Thoracic aorta (tissue), 2 donors: ENCODE data around the gene OPN4. TPM values are rescaled to one million over a fixed set of nuclear protein-coding genes. Genes with fewer than 3 reads are reported as not detected.

Experiments used
- ATAC-seq: fragments of 150-250 bp; one replicate; pipeline ENCODE4 v1.8.0; 2017; ENCODE audit warnings: low read depth; ENCODE audit not compliant: insufficient number of reproducible peaks, low FRiP score
- DNase-seq: peaks from one replicate; pipeline ENCODE4 v3.0.0-alpha.2; 2020; ENCODE audit warnings: low spot score
- H3K27ac ChIP-seq, 2 donors: fragments of 200-600 bp; sonication (generic); 1 replicate in 1 of 2; 2 replicates in 1 of 2; pipeline ENCODE4 v1.5.1; 2016; ENCODE audit warnings: mild to moderate bottlenecking in 2 of 2, moderate library complexity in 2 of 2
- H3K27me3 ChIP-seq: fragments of 200-600 bp; sonication (generic); replicated peaks from 2 replicates; pipeline ENCODE4 v1.6.0; 2016; ENCODE audit warnings: mild to moderate bottlenecking; ENCODE audit not compliant: insufficient read depth
- H3K36me3 ChIP-seq: fragments of 200-600 bp; sonication (generic); one replicate; pipeline ENCODE4 v1.5.1; 2016
- H3K4me1 ChIP-seq, 2 donors: fragments of 200-600 bp; sonication (generic); 1 replicate in 1 of 2; 2 replicates in 1 of 2; pipeline versions ENCODE4 v1.5.1 to v1.6.0; 2016; ENCODE audit warnings: low read depth in 2 of 2, mild to moderate bottlenecking in 1 of 2; ENCODE audit not compliant: control insufficient read depth in 1 of 2
- H3K4me3 ChIP-seq: fragments of 200-600 bp; sonication (generic); 2 replicates; pipeline ENCODE4 v1.5.1; 2016; ENCODE audit warnings: mild to moderate bottlenecking
- H3K9me3 ChIP-seq: fragments of 200-600 bp; sonication (generic); 2 replicates; pipeline ENCODE4 v1.5.1; 2016
- total RNA-seq, 2 donors: library from RNA; depleted of rRNA; stranded (reverse); fragments of >200 nt; gene quantifications; one replicate each; pipeline versions ENCODE4 v1.1.0 to v1.2.3, GENCODE V29; 2016
- TF ChIP-seq, protein P1 (sequence below): fragments of 200-600 bp; sonication (generic); IDR thresholded peaks from one replicate; pipeline ENCODE4 v1.5.1; 2019; ENCODE audit warnings: antibody characterized with exemption

OPN4 gene
- total RNA-seq, 2 donors from 2014 or later, result not detected

DNA sequence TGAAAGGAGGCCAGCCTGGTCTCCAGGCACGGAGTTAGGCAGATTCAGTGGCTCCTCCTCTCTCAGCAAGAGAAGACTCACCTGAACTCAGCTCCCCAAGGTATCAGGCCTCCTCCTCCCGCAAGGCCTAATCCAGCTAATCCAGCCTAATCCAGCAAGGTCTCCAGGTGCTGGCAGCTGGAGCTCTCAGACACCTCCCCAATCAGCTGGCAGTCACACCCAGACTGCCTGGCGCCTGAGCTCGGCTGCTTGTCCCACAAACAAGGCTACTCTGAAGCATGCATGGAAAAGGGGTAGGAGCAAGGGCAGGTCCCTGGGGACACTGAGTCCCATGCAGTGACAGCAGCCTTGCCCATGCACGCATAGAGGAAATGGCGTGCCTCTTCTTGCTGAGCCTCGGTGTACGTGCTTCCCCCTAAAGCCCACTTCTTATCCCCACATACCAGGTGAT lies 3.3 kb upstream of the OPN4 start:
- H3K4me1 ChIP-seq, result peaks cover 8 to 14% of the 10 kb centered on the region in 2 donors
- H3K36me3 ChIP-seq, result no peaks in the 10 kb centered on the region
- TF ChIP-seq, protein P1, sequence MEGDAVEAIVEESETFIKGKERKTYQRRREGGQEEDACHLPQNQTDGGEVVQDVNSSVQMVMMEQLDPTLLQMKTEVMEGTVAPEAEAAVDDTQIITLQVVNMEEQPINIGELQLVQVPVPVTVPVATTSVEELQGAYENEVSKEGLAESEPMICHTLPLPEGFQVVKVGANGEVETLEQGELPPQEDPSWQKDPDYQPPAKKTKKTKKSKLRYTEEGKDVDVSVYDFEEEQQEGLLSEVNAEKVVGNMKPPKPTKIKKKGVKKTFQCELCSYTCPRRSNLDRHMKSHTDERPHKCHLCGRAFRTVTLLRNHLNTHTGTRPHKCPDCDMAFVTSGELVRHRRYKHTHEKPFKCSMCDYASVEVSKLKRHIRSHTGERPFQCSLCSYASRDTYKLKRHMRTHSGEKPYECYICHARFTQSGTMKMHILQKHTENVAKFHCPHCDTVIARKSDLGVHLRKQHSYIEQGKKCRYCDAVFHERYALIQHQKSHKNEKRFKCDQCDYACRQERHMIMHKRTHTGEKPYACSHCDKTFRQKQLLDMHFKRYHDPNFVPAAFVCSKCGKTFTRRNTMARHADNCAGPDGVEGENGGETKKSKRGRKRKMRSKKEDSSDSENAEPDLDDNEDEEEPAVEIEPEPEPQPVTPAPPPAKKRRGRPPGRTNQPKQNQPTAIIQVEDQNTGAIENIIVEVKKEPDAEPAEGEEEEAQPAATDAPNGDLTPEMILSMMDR, result no peak
- H3K4me3 ChIP-seq, result no peak overlapping the region
- DNase-seq (no peak), ATAC-seq (no peak)
- H3K27me3 ChIP-seq, result no peaks in the 10 kb centered on the region
- no peaks in the 10 kb centered on the region for H3K9me3 ChIP-seq
- H3K27ac ChIP-seq, result no peak overlapping the region

DNA sequence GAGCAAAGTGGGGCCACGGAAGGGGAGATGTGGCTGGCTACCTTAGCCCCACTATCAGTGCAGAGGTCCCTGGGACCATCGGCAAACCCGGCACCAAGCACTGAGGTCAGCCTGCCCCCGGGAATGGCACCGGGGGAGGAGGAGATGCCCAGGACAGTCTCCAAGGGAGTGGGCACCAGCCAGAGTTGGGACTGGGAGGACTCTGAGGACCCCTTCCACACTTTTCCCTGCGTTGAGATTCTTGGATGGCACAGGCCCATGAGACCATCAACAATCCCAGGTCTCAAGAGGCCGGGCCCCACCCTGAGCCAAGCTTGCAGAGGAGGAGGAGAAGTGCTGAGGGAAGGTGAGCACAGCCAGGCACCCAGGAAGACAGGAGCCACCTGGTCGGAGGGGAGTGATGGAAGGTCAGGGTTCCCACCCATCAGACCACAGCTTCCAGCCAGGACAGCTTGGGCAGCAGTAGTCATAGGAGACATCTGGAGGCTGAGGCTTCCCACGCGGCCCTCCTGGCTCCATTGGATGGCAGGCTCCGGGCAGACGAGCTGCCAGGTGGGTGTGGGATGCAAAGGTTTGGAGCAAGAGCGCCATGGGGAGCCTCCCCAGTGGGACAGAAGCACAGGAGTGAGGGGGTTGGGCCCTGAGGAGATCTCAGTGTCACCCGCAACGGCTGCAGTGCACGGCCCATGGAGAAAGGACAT lies 2.6 kb upstream of the OPN4 start:
- ATAC-seq, result no peak
- Histone ChIP-seq H3K27me3 (no peaks in the 10 kb centered on the region), H3K27ac (no peak overlapping the region), H3K36me3 (no peaks in the 10 kb centered on the region), H3K4me3 (no peak overlapping the region), H3K9me3 (no peaks in the 10 kb centered on the region), H3K4me1 (peaks cover 8 to 14% of the 10 kb centered on the region in 2 donors)
- TF ChIP-seq, protein P1, result no peak
- DNase-seq, result no peak

DNA sequence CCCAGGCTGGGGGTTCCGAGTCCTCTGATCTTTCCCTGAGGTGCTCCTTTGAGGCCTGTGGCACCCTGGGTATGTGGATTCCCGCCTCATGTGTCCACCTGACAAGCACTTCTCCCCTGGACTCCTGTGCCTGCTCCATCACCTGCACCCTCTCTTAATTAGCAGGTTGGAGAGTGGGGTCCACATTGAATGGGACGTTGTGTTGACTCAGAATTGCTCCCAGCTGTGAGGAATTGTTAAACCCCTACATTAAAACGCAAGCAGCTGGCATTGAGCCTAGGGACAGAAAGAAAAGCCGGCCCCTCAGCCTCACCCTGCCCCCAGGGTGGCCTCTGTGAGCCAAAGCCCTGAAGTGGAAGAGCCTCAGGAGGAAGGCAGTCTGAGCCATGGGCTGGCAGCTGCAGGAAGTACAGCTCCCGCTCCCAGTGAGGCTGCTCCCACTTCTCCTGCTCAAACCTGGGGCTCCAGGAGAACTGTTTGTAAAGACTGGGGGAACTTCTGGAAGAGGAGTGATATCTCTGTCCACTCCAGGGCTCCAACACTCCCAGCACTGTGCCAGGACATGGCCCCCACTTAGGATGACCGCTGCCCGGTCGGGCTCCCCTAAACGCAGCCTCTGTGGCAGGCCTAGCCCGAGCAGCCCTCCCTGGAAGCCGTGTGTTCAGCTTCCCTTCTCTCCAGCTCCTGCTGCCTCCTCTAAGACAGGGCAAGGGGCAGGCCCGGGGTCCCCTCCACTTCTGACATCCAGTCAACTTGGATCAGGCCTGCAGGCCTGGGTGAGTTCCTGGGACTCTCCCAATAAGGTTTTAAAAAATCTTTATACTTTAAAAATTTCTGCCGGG lies 1.8 kb upstream of the OPN4 start:
- H3K9me3 ChIP-seq, result no peaks in the 10 kb centered on the region
- ATAC-seq, result no peak
- no peak overlapping the region for H3K27ac ChIP-seq
- peaks cover 8 to 14% of the 10 kb centered on the region in 2 donors for H3K4me1 ChIP-seq
- TF ChIP-seq, protein P1, result no peak
- H3K36me3 ChIP-seq, result no peaks in the 10 kb centered on the region
- no peaks in the 10 kb centered on the region for H3K27me3 ChIP-seq
- H3K4me3 ChIP-seq, result no peak overlapping the region
- no peak for DNase-seq

DNA sequence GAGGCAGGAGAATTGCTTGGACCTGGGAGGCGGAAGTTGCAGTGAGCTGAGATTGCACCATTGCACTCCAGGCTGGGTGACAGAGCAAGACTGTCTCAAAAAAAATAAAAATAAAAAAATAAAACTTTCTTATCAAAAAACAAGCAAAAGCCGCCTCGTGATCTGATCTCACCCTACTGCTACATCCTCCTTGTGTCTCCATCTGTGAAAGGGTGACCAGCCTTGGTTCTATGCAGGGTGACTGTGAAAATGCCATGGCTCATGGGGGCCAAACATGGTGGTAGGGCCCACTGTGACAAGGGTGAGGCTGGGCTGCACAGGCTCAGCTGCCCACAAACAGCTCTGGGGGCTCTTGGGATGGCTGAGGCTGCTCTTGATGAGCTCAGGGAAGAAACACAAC lies 968 bp upstream of the OPN4 start:
- no peak overlapping the region for H3K4me3 ChIP-seq
- peaks cover 8 to 14% of the 10 kb centered on the region in 2 donors for H3K4me1 ChIP-seq
- H3K27ac ChIP-seq, result no peak overlapping the region
- no peaks in the 10 kb centered on the region for H3K36me3 ChIP-seq
- DNase-seq (no peak), ATAC-seq (no peak)
- H3K27me3 ChIP-seq, result no peaks in the 10 kb centered on the region
- TF ChIP-seq, protein P1, result no peak
- no peaks in the 10 kb centered on the region for H3K9me3 ChIP-seq

DNA sequence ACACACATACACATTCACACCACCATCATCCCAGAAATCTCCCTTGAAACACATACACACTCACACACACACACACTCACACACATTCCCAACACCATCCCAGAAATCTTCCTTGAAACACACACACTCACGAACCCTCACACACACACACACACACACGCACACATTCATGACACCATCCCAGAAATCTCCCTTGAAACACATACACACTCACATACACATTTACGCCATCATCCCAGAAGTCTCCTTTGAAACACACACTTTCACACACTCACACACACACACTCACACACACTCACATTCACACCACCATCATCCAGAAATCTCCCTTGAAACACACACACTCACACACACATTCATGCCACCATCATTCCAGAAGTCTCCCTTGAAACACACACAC lies 360 bp upstream of the OPN4 start:
- H3K9me3 ChIP-seq, result no peaks in the 10 kb centered on the region
- H3K27me3 ChIP-seq, result no peaks in the 10 kb centered on the region
- ATAC-seq (no peak), DNase-seq (no peak)
- no peak overlapping the region for H3K4me3 ChIP-seq
- H3K4me1 ChIP-seq, result peaks cover 8 to 9% of the 10 kb centered on the region in 2 donors
- TF ChIP-seq, protein P1, result no peak
- H3K27ac ChIP-seq, result no peak overlapping the region
- no peaks in the 10 kb centered on the region for H3K36me3 ChIP-seq
